Neural progenitor cell (in vitro differentiated cells): ENCODE data around the gene STON2.

Source experiments
- CTCF ChIP-seq: fragments of 200-600 bp; sonication (generic); IDR thresholded peaks from 2 replicates; pipeline ENCODE4 v1.5.1; 2017; ENCODE audit warnings: antibody characterized with exemption, mild to moderate bottlenecking
- EZH2 ChIP-seq: fragments of 200-600 bp; sonication (generic); IDR thresholded peaks from 2 replicates; pipeline ENCODE4 v1.6.1; 2017; ENCODE audit warnings: antibody characterized with exemption, mild to moderate bottlenecking, moderate library complexity

DNA sequence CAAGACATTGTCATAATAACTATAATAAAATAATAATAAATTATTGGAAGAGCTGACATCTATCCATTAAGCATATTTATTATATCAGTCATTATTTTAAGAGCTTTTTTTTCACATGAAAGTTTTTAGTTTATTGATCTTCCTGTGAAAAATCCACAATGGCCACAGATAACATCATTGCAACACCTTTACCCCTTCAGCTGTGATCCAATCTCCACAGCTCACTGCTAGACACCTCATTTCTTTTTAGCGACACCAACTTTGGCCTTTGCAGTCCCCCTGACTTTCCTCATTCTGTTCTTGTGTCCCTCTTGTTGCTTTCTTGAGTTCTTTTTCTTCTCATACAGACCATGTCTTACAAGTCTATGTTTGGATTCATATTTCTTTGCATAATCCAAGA is 67.4 kb downstream of the STON2 start:
- TF ChIP-seq CTCF (no peak), EZH2 (no peak)
